HG03064 (cell line): Measurements from ENCODE around the gene TMEM139.
"Not testable (repeated sequence)": the region's sequence is repeated elsewhere in the genome, so short reads cannot be mapped to it uniquely, and the experiment has no call there.

ENCODE experiments used
- ATAC-seq: cut with Tn5 transposase; IDR thresholded peaks from one replicate; pipeline ENCODE4 v1.9.1; 2021; ENCODE audit warnings: low read depth; ENCODE audit not compliant: unreplicated experiment

TMEM139 gene

GRCh38 chr7:143287935-143288826 lies 3.4 kb downstream of the TMEM139 start, which contains the start of gene CASP2:
Gene CASP2 (plus strand): TSS chr7:143288351. CDS start chr7:143288456, 105 bp downstream.
- peak; percentile 95 for ATAC-seq

GRCh38 chr7:143288836-143289235 lies 4.1 kb downstream of the TMEM139 start:
- no peak for ATAC-seq

GRCh38 chr7:143289421-143289820 lies 4.7 kb downstream of the TMEM139 start:
- ATAC-seq: no peak

- ATAC-seq: not testable (repeated sequence)
Measured at GRCh38 chr7:143289888-143290287, 5.1 kb downstream of the TMEM139 start.

GRCh38 chr7:143290293-143290692 lies 5.5 kb downstream of the TMEM139 start:
- ATAC-seq: no peak

- no peak for ATAC-seq
Measured at GRCh38 chr7:143292876-143293275, 8.1 kb downstream of the TMEM139 start.

- no peak for ATAC-seq
Measured at GRCh38 chr7:143295870-143296269, 11.1 kb downstream of the TMEM139 start.

GRCh38 chr7:143296686-143297085 lies 11.9 kb downstream of the TMEM139 start:
- ATAC-seq: no peak

- ATAC-seq: no peak
Measured at GRCh38 chr7:143299346-143299745, 14.6 kb downstream of the TMEM139 start.

GRCh38 chr7:143299840-143300239 lies 15.1 kb downstream of the TMEM139 start:
- no peak for ATAC-seq

- ATAC-seq: no peak
Measured at GRCh38 chr7:143300959-143301935, 16.5 kb downstream of the TMEM139 start.

GRCh38 chr7:143303733-143304132 lies 19.0 kb downstream of the TMEM139 start:
- ATAC-seq: no peak

GRCh38 chr7:143304938-143305337 lies 20.2 kb downstream of the TMEM139 start:
- no peak for ATAC-seq

GRCh38 chr7:143305423-143306070 lies 20.8 kb downstream of the TMEM139 start:
- ATAC-seq: no peak

- no peak for ATAC-seq
Measured at GRCh38 chr7:143308632-143309031, 23.9 kb downstream of the TMEM139 start.

- ATAC-seq: no peak
Measured at GRCh38 chr7:143314127-143314526, 29.4 kb downstream of the TMEM139 start.

- no peak for ATAC-seq
Measured at GRCh38 chr7:143315776-143316175, 31.0 kb downstream of the TMEM139 start, which contains the start of gene CLCN1. Gene CLCN1 (plus strand): TSS chr7:143316111. CDS start chr7:143316213, 102 bp downstream.

- no peak for ATAC-seq
Measured at GRCh38 chr7:143316492-143316891, 31.7 kb downstream of the TMEM139 start.

- ATAC-seq: no peak
Measured at GRCh38 chr7:143318661-143319060, 33.9 kb downstream of the TMEM139 start.

GRCh38 chr7:143320620-143321019 lies 35.9 kb downstream of the TMEM139 start:
- no peak for ATAC-seq
